ENCODE measurements around the gene CPED1.
A peak's percentile ranks its signal among the peaks of the same experiment; 100 is the strongest.

The CPED1 gene

GRCh38 chr7:120964088-120964487 is 24.4 kb upstream of the CPED1 start:
- no peak overlapping the region for H3K9ac ChIP-seq (ENCODE audit: low read length)
- H2AK5ac ChIP-seq (ENCODE audit: low read length, severe bottlenecking): no peak overlapping the region
- H3K79me1 ChIP-seq (replicated peaks; ENCODE audit: low read length, poor library complexity, severe bottlenecking): peaks cover 5% of the 10 kb centered on the region
- H3K18ac ChIP-seq (ENCODE audit: low read depth in 1 of 2, low read length in 2 of 2): no peak overlapping the region
- no peak for DNase-seq
- H3K27me3 ChIP-seq (ENCODE audit: control insufficient read depth in 1 of 2, insufficient read depth in 1 of 2, low read length in 2 of 2): no peaks in the 10 kb centered on the region
- H2AFZ ChIP-seq (ENCODE audit: low read depth, low read length): no peak overlapping the region
- no CpG with 5 or more reads among the region's 1 CpG for WGBS
- H2BK12ac ChIP-seq (ENCODE audit: low read length in 2 of 2): no peak overlapping the region
- no peak overlapping the region for H2BK5ac ChIP-seq (ENCODE audit: low read depth, low read length, poor library complexity, severe bottlenecking)
- no peak overlapping the region for H3K27ac ChIP-seq (ENCODE audit: low read length, poor library complexity, severe bottlenecking)
- H2BK120ac ChIP-seq (ENCODE audit: low read depth, low read length): no peak overlapping the region
- H4K8ac ChIP-seq (ENCODE audit: low read length): no peak overlapping the region
- no peaks in the 10 kb centered on the region for H3K4me1 ChIP-seq (ENCODE audit: control insufficient read depth, insufficient read depth, low read depth, low read length)
- no peak overlapping the region for H4K91ac ChIP-seq (ENCODE audit: low read length)
- H3K4me3 ChIP-seq (ENCODE audit: insufficient read depth in 1 of 2, low read depth in 1 of 2, low read length in 2 of 2): no peak overlapping the region
- H2BK15ac ChIP-seq (ENCODE audit: low read depth, poor library complexity, severe bottlenecking): no peak overlapping the region
- H3K14ac ChIP-seq (ENCODE audit: low read length in 2 of 2): no peak overlapping the region
- no peak overlapping the region for H3K4me2 ChIP-seq (ENCODE audit: low read length, poor library complexity, severe bottlenecking)
- peaks cover 0 to 55% of the 10 kb centered on the region in 2 experiments for H3K36me3 ChIP-seq (ENCODE audit: control insufficient read depth in 1 of 2, insufficient read depth in 2 of 2, low read depth in 1 of 2, low read length in 2 of 2)
- H3K4ac ChIP-seq (ENCODE audit: low read depth in 1 of 2, low read length in 2 of 2): no peak overlapping the region
- H3K9me3 ChIP-seq (ENCODE audit: control insufficient read depth, low read length): no peaks in the 10 kb centered on the region
- H3K23ac ChIP-seq (ENCODE audit: low read length in 2 of 2): no peak overlapping the region

- Histone ChIP-seq H3K79me1 (replicated peaks; ENCODE audit: low read length, poor library complexity, severe bottlenecking) (peaks cover 3% of the 10 kb centered on the region), H3K4me1 (ENCODE audit: control insufficient read depth, insufficient read depth, low read depth, low read length) (no peaks in the 10 kb centered on the region), H3K27me3 (ENCODE audit: control insufficient read depth in 1 of 2, insufficient read depth in 1 of 2, low read length in 2 of 2) (no peaks in the 10 kb centered on the region), H3K27ac (ENCODE audit: low read length, poor library complexity, severe bottlenecking) (no peak overlapping the region), H3K36me3 (ENCODE audit: control insufficient read depth in 1 of 2, insufficient read depth in 2 of 2, low read depth in 1 of 2, low read length in 2 of 2) (peaks cover 2 to 76% of the 10 kb centered on the region in 2 experiments), H3K9me3 (ENCODE audit: control insufficient read depth, low read length) (no peaks in the 10 kb centered on the region), H3K4me3 (ENCODE audit: insufficient read depth in 1 of 2, low read depth in 1 of 2, low read length in 2 of 2) (no peak overlapping the region), H4K8ac (ENCODE audit: low read length) (no peak overlapping the region), H2BK120ac (ENCODE audit: low read depth, low read length) (no peak overlapping the region), H4K91ac (ENCODE audit: low read length) (no peak overlapping the region), H2BK15ac (ENCODE audit: low read depth, poor library complexity, severe bottlenecking) (no peak overlapping the region), H2BK5ac (ENCODE audit: low read depth, low read length, poor library complexity, severe bottlenecking) (no peak overlapping the region), H3K23ac (ENCODE audit: low read length in 2 of 2) (no peak overlapping the region), H2AFZ (ENCODE audit: low read depth, low read length) (no peak overlapping the region), H2BK12ac (ENCODE audit: low read length in 2 of 2) (no peak overlapping the region), H3K4ac (ENCODE audit: low read depth in 1 of 2, low read length in 2 of 2) (no peak overlapping the region), H3K9ac (ENCODE audit: low read length) (no peak overlapping the region), H2AK5ac (ENCODE audit: low read length, severe bottlenecking) (no peak overlapping the region), H3K18ac (ENCODE audit: low read depth in 1 of 2, low read length in 2 of 2) (no peak overlapping the region), H3K14ac (ENCODE audit: low read length in 2 of 2) (no peak overlapping the region), H3K4me2 (ENCODE audit: low read length, poor library complexity, severe bottlenecking) (no peak overlapping the region)
- no peak for DNase-seq
Observed at GRCh38 chr7:120966961-120967360, 21.6 kb upstream of the CPED1 start.

GRCh38 chr7:120973849-120974248 is 14.7 kb upstream of the CPED1 start:
- Histone ChIP-seq H2BK120ac (ENCODE audit: low read depth, low read length) (no peak overlapping the region), H2BK12ac (ENCODE audit: low read length in 2 of 2) (no peak overlapping the region), H3K9me3 (ENCODE audit: control insufficient read depth, low read length) (no peaks in the 10 kb centered on the region), H3K9ac (ENCODE audit: low read length) (no peak overlapping the region), H3K27ac (ENCODE audit: low read length, poor library complexity, severe bottlenecking) (no peak overlapping the region), H2BK5ac (ENCODE audit: low read depth, low read length, poor library complexity, severe bottlenecking) (no peak overlapping the region), H3K79me1 (replicated peaks; ENCODE audit: low read length, poor library complexity, severe bottlenecking) (peaks cover 6% of the 10 kb centered on the region), H3K14ac (ENCODE audit: low read length in 2 of 2) (no peak overlapping the region), H2AFZ (ENCODE audit: low read depth, low read length) (no peak overlapping the region), H4K91ac (ENCODE audit: low read length) (no peak overlapping the region), H4K8ac (ENCODE audit: low read length) (no peak overlapping the region), H3K36me3 (ENCODE audit: control insufficient read depth in 1 of 2, insufficient read depth in 2 of 2, low read depth in 1 of 2, low read length in 2 of 2) (peaks cover 2 to 67% of the 10 kb centered on the region in 2 experiments), H3K23ac (ENCODE audit: low read length in 2 of 2) (no peak overlapping the region), H2BK15ac (ENCODE audit: low read depth, poor library complexity, severe bottlenecking) (no peak overlapping the region), H3K4me3 (ENCODE audit: insufficient read depth in 1 of 2, low read depth in 1 of 2, low read length in 2 of 2) (no peak overlapping the region), H3K18ac (ENCODE audit: low read depth in 1 of 2, low read length in 2 of 2) (no peak overlapping the region), H3K27me3 (ENCODE audit: control insufficient read depth in 1 of 2, insufficient read depth in 1 of 2, low read length in 2 of 2) (no peaks in the 10 kb centered on the region), H2AK5ac (ENCODE audit: low read length, severe bottlenecking) (no peak overlapping the region), H3K4me2 (ENCODE audit: low read length, poor library complexity, severe bottlenecking) (no peak overlapping the region), H3K4me1 (ENCODE audit: control insufficient read depth, insufficient read depth, low read depth, low read length) (no peaks in the 10 kb centered on the region), H3K4ac (ENCODE audit: low read depth in 1 of 2, low read length in 2 of 2) (no peak overlapping the region)
- peak; percentile 26 for DNase-seq
- no CpG with 5 or more reads among the region's 1 CpG for WGBS

- Histone ChIP-seq H3K9me3 (ENCODE audit: control insufficient read depth, low read length) (no peaks in the 10 kb centered on the region), H3K14ac (ENCODE audit: low read length in 2 of 2) (no peak overlapping the region), H3K9ac (ENCODE audit: low read length) (peak overlapping the region; percentile 10), H2AK5ac (ENCODE audit: low read length, severe bottlenecking) (no peak overlapping the region), H3K4me1 (ENCODE audit: control insufficient read depth, insufficient read depth, low read depth, low read length) (peaks cover 2% of the 10 kb centered on the region), H2BK5ac (ENCODE audit: low read depth, low read length, poor library complexity, severe bottlenecking) (no peak overlapping the region), H2AFZ (ENCODE audit: low read depth, low read length) (no peak overlapping the region), H3K23ac (ENCODE audit: low read length in 2 of 2) (no peak overlapping the region), H3K36me3 (ENCODE audit: control insufficient read depth in 1 of 2, insufficient read depth in 2 of 2, low read depth in 1 of 2, low read length in 2 of 2) (peaks cover 0 to 15% of the 10 kb centered on the region in 2 experiments), H3K4me3 (ENCODE audit: insufficient read depth in 1 of 2, low read depth in 1 of 2, low read length in 2 of 2) (no peak overlapping the region), H3K18ac (ENCODE audit: low read depth in 1 of 2, low read length in 2 of 2) (no peak overlapping the region), H2BK120ac (ENCODE audit: low read depth, low read length) (no peak overlapping the region), H3K27me3 (ENCODE audit: control insufficient read depth in 1 of 2, insufficient read depth in 1 of 2, low read length in 2 of 2) (no peaks in the 10 kb centered on the region), H4K8ac (ENCODE audit: low read length) (no peak overlapping the region), H3K27ac (ENCODE audit: low read length, poor library complexity, severe bottlenecking) (no peak overlapping the region), H2BK12ac (ENCODE audit: low read length in 2 of 2) (no peak overlapping the region), H3K79me1 (replicated peaks; ENCODE audit: low read length, poor library complexity, severe bottlenecking) (no peaks in the 10 kb centered on the region), H3K4me2 (ENCODE audit: low read length, poor library complexity, severe bottlenecking) (no peak overlapping the region), H4K91ac (ENCODE audit: low read length) (no peak overlapping the region), H2BK15ac (ENCODE audit: low read depth, poor library complexity, severe bottlenecking) (no peak overlapping the region), H3K4ac (ENCODE audit: low read depth in 1 of 2, low read length in 2 of 2) (no peak overlapping the region)
- 55% methylated on average over 1 of the region's 1 CpG for WGBS
- DNase-seq: no peak
Observed at GRCh38 chr7:120979765-120980499, 8.6 kb upstream of the CPED1 start.

All from mesenchymal stem cell (in vitro differentiated cells and primary cell).